ENCODE data around the gene ENOX1.

ENOX1 gene

DNA sequence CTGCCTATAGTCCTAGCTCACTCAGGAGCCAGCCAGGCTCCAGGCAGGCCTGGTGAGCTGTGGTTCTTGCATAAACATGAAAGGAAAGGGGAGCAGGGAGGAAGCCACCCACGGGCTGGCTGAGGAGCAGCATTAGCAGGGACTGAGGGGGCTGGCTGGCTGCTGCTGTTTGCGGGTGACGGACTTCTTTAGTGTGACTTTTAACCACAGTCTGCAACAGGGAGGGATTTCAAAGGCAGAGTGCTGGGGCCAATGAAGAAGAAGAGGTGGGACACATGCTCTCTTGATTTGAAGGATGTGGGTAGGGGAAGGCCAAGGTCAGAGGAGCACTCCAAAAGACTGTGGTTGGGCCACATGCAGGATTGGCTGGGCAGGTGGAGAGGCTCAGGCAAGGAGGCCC, 540.4 kb downstream of the ENOX1 start:
- DNase-seq (ENCODE audit: low spot score) = no peak

DNA sequence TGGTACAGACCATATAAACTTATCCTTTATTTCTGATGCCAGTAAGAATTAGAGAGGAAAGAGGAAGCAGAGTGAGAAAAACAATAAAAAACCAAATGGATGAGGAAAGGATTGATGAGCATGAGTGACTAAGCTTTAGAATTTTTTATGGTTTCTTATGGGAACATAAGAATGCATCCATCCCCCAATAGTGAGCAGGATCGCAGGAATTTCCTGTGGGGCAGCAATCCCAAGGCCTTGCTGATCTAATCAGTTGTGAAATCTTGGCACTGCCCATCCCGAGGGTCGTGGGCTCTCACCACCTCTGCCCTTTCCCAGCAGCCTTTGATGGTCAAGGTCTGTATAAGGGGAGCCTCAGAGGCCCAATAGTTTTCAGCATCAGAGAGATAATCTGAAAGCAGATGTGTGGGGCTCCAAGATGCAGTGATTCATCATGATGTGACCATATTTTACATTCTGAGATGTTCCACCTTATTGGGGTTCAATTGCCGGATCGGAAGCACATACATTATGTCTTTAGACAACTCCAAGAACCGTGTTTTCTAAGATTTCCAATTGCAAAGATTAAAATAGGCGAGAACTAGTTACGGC, 541.3 kb downstream of the ENOX1 start:
- no peak for DNase-seq (ENCODE audit: low spot score)

DNA sequence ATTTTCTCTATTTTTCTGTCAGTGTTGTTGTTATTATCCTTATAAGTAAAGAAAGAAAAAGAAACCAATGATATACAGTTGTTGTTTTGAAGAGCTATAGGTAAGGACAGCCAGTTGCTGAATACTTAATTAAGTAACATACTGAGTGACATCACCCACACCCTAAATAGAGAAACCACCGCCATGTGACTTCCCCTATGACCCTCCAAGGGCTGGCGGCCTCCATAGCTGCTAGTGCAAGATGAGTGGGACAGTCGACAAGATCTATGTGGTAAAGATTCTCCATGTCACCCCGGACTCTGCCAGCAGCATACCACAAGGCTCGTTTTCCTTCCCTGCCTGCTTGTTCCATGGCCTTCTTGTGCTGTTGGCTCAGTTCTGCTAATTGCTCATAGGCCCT, 542.3 kb downstream of the ENOX1 start:
- DNase-seq (ENCODE audit: low spot score) = no peak

DNA sequence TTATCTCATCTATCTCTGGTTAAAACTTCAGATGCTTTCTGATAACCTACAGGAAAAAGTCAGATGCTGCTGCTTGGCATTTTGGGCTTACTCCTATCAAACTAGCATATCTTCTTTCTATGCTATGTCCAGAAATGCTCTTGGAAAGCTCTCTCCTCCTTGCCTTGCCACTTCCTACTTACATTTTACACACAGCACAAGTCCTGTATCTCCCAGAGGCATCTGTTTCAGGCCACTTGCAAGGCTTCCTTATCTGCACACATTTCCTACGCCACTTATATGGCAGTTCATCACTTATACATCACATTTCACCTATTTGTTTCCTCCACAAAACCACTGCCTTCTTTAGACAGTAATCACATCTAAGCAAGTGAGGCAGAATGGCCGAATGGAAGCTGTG, 543.1 kb downstream of the ENOX1 start:
- no peak for DNase-seq (ENCODE audit: low spot score)

DNA sequence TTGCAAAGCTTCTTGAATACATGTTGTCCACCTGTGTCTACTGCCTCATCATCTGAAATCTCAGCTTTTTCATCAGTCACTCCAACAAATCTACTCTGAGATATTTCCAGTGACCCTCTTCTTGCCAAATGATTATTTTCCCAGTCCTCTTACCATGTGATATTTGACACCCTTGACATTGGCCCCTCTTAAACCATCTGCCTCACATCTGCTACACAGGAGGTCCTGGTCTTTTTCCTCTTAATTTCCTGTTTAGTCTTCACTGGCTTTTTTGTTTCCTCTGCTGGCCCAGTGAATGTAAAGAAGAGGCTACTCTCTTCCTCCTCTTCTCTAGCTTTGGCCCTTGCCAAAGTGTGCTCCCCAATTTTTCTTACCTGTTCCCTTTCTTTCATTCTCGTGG, 544.7 kb downstream of the ENOX1 start:
- no peak for DNase-seq (ENCODE audit: low spot score)

DNA sequence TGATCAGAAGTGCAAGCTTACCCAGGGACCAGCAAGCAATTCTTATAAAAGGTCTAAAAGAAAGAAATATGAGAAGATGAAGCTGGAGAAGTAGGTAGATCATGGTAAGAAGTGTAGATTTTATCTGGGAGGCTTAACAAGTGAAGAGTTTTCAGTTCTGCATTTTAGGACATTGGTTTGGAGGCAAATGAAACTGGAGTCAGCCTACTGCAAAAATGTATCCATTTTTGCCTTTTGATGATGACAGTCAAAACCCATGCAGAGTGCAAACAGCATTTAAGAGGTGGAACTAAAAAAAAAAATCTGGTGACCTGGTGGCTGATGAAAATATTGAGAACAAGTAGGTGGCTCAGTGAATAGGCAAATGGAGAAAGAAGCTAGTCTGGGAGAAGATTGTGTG, 546.5 kb downstream of the ENOX1 start:
- no peak for DNase-seq (ENCODE audit: low spot score)

DNA sequence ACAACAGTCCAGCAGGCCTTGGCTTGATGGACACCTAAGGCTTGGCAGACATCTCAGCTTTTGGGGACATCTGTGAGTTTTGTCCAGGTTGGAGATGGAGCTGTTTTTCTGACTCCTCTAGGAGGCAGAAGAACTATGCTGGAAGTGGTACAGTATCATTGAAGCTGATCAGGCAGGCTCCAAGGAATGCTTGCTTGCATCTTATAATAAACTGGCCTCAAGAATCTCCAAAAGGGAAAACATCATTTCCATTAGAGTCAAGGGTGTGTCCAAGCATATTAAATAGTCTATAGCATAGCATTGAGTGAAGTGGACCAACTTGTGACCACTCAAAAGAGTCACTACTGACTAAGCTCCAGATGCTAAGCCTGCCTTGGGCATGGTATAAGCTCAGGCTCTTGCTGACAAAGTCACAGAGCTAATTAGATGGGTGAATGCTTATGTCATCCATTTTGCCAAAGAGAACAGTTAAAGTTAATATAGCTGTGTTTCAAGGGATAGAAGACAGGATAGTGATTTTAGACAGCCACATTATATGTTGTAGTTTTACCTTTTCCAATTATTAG, 547.4 kb downstream of the ENOX1 start:
- DNase-seq (ENCODE audit: low spot score) = no peak

DNA sequence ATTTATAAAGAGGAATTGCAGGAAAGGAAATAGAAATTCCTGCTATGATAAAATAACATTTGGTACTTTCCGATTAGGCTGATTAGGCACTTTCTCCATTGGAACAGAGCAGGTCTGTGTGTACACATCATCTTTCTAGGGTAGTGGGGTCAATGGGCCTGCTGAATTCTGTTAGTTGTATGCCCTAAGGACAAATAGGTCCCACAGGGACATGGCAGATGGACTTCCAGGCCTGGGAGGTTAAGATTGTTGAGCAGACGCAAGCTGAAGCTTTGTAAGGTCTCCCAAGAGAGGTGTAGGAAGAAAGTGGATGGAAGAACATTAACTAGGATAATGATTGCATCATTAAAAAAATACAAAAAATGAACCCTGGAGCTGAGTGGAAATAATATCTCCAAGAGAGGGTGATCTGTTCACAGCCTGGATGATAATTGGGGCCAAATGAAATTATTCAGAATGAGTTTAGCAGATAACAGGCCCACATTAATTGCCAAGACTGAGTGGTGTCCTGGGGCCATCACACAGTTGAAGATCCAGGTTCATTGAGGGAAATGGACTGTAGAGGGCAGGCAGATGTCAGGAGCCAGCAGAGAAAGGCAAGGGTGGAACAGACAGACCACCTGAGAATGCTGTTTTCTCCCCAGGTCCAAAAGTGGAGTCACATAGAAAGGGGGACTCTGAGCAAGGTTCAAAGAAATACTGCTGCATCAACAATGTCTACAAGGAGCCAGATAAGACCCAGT, 548.3 kb downstream of the ENOX1 start:
- DNase-seq (ENCODE audit: low spot score) = no peak

DNA sequence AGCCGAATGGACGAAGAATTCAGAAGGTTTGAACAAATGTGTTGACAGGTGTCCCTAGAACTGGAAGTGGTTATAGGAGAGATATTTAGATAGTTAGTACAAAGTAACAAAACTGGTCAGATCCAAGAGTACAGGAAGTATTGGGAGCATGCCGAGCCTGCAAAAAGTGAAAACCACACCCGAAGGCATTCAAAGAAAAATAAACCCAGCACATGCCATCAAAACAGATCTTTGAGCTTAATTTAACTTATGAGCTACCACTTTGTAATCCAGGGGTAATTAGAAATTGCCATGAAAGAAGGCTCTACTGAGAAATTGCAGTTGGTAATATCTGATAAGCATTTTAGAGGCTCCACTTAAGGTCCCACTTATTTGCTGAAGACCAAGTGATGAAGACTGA, 549.2 kb downstream of the ENOX1 start:
- no peak for DNase-seq (ENCODE audit: low spot score)

DNA sequence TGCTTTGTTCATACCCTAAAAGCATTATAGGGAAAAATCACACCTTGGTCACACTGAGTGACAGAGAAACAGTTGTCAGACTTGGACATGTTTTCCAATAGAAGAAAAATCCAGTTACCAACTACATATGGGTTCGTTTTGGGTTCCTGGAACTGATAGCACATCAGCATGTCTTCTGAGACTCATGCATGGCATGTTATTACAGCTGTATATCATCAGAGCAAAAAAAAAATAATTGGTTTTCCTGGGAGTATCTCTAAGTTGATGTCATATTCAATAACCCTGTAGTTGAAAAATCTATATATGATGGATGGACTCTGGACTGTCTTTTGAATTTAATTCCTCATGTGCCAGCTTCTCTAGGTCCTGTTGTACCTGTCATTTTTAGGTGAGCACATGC, 551.7 kb downstream of the ENOX1 start:
- DNase-seq (ENCODE audit: low spot score) = no peak

DNA sequence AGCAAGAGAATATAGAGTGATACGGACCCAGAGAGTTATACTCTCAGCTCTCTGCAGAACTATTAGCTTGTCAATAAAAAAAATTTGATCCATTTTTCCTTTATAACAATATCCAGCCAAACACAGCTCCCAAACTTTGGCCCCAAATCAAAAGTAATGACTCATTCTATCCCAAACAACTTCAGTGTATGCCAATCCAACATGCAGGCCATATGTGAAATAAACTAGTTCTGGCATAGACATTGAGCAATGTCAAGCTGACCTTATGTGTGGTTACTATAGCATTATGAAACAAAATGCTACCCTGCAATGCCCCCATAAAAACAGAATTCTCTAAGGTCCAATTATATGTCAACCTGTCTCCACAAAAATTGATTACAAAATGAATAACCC, 553.9 kb downstream of the ENOX1 start:
- no peak for DNase-seq (ENCODE audit: low spot score)

DNA sequence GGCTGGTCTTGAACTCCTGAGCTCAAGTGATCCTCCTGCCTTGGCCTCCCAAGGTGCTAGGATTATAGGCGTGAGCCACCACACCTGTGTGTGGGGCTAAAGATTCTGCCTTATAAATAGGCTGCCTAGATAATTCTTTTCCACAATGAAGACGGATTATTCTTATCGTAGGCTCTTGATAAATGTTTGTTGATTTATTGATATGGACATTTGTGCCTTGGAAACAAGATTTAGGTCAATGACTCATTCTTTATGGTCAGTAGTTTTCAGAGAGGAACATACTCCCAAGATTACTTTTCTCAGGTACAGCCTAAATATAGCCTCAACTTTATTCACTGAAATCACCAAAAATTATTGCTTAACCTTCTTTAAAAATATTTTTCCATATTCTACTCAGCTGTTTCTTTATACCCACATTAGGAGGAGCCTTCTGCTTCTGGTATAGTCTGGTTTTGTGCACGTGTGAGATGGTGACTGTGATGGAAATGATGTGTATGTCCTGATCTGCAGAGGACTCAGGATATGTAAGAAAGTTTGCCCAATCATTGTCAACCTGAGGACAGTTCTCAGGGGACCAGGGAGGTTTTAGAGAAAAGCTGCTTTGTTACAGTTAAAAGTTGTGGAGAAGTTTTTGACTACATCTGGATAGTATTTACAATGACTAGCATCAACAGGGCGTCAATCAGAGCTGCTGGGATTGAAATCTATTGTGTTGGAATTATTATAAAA, 554.5 kb downstream of the ENOX1 start:
- no peak for DNase-seq (ENCODE audit: low spot score)

DNA sequence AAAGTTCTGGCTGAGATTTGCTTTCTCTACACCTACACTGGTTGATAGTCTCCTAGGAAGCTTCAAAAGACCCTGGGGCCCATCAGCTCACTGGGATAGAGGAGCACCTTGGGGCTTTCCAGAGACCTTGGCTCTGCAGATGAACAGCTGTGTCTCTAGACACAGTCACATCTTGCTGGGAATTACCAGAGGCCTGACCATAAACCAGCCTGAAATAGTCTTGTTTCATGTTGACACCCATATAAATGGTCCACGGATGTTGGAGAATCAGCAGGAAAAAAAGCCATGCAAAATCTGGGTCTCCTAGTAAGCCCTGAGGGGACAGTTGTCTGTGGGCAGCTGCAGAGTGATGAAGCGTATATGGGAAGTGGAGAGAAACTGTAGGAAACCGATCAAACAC, 555.8 kb downstream of the ENOX1 start:
- DNase-seq (ENCODE audit: low spot score) = no peak

DNA sequence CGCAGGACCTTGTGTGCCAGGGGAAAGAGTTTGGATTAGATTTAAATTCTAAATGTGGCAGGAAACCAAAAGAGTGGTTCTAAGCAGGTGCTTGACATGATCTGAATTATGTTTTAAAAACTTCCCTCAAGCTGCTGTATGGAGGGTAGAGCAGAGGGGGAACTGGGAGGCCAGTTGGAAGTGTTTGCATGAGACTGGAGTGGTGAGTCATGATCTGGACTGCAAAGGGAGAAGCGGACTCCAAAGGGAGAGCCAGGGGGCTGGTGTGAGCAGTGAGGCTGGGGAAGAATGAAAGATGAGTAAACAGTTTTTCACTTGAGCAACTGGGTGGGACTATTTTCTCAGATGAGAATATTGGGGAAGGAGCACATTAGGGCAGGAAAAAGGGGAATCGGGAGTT, 557.3 kb downstream of the ENOX1 start:
- DNase-seq (ENCODE audit: low spot score) = no peak

DNA sequence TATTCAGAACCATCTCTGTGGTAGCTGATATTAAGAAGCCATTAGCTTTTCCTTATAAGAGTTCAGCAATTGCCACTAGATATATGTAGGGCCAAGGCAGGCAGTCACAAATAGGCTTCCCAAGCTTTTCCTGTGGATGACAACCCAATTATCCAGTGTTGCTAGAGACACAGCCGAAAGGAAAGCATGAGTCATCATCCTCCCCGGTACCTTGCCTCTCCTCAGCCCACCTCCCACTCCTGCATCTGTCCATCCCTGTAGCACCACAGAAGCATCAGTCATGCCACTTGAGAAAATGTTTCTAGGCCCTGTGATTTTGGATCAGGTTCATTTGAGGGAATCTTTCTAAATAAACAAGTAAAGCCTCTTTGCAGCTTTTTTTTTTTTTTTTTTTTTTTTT, 559.1 kb downstream of the ENOX1 start:
- DNase-seq (ENCODE audit: low spot score) = no peak

DNA sequence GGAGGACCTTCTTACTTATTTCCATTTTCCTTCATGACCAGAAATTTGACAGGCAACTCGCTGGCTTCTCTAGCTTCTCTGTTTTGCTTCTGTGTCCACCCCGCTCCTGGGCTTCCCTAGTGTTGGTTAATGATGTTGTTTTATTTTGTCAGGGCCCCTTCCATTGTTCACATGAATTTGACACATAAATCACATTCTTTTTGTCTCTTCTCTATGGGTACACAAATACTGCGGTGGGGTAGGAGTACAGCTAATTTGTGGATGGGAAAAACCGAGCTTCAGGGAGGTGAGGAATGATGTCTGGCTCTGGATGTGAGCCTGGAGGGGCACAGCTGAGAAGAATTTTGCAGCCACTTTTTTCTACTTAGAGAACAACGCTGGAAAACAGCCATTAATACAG, 563.6 kb downstream of the ENOX1 start:
- DNase-seq (ENCODE audit: low spot score) = no peak

DNA sequence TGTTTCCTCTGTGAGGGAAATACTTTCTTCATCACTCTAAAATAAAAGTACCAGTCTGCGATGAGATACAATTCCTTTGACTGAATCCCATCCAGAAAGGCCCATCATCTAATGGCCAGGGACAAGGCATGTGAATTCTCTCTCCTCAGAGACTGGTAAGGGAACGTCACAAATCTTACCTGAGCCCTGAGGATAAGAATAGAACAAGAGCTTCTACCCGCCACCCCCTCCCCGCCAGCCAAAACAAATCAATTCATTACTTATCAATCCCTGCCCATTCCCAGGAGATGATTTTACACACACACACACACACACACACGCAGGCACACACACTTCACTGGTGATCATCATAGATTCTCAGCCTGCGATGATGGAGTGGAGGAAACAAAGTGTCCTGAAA, 564.7 kb downstream of the ENOX1 start:
- DNase-seq (ENCODE audit: low spot score) = no peak

DNA sequence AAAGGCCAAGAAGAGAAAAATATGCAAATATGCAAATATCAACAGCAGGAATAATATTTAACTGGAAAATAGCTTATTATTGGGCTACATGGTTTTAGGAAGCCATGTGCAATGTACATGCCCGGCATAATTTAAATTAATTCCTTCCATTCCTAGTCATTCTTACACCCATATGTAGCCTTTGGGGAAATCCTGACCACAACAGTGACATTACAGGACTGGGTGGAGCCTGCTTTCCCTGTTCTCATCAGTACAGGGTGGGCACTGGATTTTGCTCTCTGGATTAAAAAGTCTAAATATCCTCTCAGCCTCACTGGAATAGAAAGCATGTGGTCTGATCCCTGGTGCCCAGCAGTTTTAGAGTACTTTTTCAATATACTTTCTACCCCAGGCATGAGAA, 565.2 kb downstream of the ENOX1 start:
- no peak for DNase-seq (ENCODE audit: low spot score)

DNA sequence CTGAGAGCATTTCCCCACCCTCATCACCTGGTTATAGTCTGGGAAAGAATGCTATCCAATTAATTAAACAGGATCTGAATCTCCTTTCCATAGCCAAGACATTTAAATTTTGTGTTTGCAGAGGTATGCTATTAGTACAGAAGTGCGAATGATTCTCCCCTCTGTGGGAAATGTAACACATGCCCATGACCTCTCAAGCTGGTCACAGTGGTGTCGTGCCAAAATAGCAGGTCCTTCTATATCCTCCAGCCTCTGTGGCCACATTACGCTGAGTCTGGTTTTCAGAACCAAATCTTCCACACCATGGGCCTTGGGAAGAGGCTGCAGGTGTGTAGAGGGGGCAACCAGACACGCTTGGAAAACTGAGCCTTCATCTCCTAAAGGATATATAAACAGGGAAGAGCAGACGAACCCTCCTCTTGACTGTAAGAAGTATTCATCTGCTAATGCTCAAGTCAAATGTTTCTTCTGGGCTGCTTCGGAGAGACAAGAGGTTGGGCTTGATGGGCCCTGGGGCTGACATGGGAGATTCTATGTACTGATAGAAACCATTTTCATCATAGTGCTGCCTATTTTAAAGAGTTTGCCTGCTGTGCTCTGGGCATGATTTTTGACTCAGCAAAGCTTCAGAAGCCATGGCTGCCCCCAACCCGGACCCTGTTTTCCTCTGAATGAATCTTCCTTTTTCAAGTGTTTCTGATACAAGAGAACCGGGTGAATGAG, 565.7 kb downstream of the ENOX1 start:
- no peak for DNase-seq (ENCODE audit: low spot score)

DNA sequence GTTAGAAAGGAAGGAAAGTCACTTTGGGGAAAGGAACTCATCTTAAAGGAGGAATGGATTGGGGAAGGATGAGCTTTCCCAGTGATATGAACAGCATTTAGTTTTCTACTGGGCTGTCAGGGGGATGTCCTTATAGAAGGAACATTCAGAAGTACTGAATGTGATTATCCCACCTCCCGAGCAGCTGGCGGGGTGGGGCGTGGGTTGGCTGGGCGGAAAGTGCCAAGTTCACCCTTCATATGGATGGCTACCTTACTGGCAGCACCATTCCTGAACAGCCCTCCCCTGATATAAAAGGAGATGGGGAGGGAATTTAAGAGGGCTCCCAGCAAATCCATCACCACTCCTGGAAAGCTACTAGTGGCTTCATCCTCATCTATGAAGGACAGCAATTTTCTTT, 572.6 kb downstream of the ENOX1 start:
- DNase-seq (ENCODE audit: low spot score) = no peak

DNA sequence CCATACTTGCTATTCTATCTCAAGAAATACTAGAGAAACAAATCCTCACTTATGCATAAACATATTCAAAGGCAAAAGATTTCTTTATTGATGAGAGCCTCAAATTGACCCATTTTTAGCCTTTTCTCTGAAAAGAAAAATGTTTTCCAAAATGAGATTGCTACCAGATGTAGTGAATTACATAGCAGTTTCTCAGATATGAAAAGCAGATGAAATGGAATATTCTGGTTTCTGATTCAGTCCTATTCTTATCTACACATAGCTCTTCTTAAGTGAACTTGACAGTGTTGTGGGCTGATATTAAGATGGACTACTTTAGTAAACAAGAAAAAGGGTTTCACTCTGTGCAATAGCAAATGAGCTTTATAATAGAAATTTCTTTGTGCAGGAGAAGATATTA, 579.9 kb downstream of the ENOX1 start:
- DNase-seq (ENCODE audit: low spot score) = no peak

DNA sequence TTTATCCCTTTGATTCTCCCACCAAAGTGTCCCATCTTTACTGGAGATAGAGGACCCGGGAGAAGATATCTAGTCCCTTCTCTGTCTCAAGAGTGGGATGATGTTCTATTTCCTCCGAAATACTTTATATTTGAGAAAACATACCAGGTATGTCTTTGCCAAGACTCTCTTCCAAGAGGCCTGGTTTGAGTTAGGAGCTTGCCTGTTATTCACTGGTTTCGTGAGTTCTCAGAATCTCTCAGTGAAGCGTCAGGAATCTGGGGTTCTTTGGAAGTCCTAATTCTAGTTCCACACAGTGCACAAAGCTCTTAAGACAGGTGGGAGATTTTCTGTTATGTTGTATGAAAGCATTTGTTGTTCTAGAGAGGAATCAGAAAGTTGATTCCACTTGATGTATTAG, 581.4 kb downstream of the ENOX1 start:
- DNase-seq (ENCODE audit: low spot score) = no peak

DNA sequence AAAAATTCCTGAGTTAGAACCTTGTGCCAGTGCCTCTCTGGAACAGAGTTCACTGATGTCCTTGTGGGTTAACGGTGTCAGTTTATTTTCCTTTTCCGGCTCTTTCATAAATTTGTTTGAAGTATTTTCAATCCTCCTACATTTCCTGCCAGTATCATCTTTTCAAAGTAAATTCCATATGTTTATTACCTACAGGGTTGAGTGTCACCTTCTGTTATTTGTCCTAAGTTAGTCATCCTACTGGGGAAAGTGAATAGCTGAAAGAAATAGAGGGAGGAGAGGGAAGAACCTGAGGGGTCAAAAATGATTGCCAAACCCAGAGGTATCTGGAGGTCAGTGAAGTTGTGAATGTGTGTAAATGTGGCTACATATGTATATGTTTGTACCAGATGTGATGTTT, 582.2 kb downstream of the ENOX1 start:
- DNase-seq (ENCODE audit: low spot score) = no peak
